ENCODE measurements around the gene ARHGEF18. TPM values are rescaled to one million over a fixed set of nuclear protein-coding genes. Genes with fewer than 3 reads are reported as not detected.

ARHGEF18 gene
- total RNA-seq, 1 experiment from 2014 or later: 34.9 TPM

DNA sequence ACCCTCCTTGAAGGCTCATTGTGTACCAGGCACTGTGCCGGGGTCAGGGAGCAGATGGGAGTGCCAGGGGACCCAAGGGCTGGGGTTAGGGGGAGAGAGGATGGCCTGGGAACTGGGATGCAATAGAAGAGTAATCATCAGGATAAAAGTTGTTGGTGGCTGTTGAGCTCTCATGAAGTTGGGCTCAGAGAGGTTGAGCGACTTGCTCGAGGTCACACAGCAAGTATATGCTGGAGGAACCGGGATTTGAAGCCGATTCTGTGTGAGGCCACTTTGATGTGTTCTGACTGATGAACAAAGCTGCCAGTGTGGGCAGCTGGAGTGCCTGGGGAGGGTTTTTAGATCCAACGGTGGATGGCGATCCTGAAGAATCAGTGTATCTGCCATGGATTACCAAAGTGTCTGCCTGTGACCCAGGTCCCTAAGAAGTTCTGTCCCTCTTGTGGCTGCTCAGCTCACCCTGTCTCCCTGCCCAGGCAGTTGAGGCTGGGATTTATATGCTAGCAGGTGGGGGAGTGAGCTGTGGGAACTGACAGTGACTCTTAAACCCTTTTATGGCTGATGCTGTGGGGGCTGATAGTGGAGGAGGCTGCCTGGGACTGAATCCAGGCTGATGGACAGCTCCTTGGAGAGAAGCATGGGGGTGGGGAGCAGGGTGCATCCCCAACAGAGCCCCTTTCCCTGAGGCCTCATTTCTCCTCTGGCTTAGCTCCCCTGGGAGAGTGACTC, 8.3 kb downstream of the ARHGEF18 start:
- intact Hi-C loops (cut with micrococcal nuclease; ENCODE audit: unreplicated experiment): no loop called here
- no peaks in the 10 kb centered on the region for H3K9me3 ChIP-seq (ENCODE audit: low read depth, low read length, poor library complexity, severe bottlenecking)
- ChIA-PET POLR2A (ENCODE audit: low non-redundant PET) (no interaction called here), CTCF (interaction anchor here (0.6 kb wide), 1 partner anchor 236 kb away, joined by 3 read pairs; no protein-coding TSS in a partner anchor)
- H3K27ac ChIP-seq (ENCODE audit: low read depth, low read length, poor library complexity, severe bottlenecking): no peak overlapping the region
- BruUV-seq (replicated peaks): no TSS peak
- no peaks in the 10 kb centered on the region for H3K36me3 ChIP-seq (ENCODE audit: insufficient read depth, low read length, poor library complexity, severe bottlenecking)
- TF ChIP-seq, protein P1, sequence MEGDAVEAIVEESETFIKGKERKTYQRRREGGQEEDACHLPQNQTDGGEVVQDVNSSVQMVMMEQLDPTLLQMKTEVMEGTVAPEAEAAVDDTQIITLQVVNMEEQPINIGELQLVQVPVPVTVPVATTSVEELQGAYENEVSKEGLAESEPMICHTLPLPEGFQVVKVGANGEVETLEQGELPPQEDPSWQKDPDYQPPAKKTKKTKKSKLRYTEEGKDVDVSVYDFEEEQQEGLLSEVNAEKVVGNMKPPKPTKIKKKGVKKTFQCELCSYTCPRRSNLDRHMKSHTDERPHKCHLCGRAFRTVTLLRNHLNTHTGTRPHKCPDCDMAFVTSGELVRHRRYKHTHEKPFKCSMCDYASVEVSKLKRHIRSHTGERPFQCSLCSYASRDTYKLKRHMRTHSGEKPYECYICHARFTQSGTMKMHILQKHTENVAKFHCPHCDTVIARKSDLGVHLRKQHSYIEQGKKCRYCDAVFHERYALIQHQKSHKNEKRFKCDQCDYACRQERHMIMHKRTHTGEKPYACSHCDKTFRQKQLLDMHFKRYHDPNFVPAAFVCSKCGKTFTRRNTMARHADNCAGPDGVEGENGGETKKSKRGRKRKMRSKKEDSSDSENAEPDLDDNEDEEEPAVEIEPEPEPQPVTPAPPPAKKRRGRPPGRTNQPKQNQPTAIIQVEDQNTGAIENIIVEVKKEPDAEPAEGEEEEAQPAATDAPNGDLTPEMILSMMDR (conservative IDR thresholded peaks at IDR 0.05; ENCODE audit: low read depth, low read length): no peak
- TF ChIP-seq EZH2 (IDR thresholded peaks at IDR 0.05; ENCODE audit: borderline replicate concordance, low read depth, low read length, poor library complexity, severe bottlenecking): no peak
- no peak overlapping the region for H3K4me3 ChIP-seq (ENCODE audit: low read depth, low read length, poor library complexity, severe bottlenecking)
- no peaks in the 10 kb centered on the region for H3K27me3 ChIP-seq (replicated peaks; ENCODE audit: insufficient read depth, low read depth, low read length, poor library complexity)
- H3K4me1 ChIP-seq (ENCODE audit: insufficient read depth, low read length, poor library complexity, severe bottlenecking): no peaks in the 10 kb centered on the region
- DNase-seq (ENCODE audit: low spot score): no peak

DNA sequence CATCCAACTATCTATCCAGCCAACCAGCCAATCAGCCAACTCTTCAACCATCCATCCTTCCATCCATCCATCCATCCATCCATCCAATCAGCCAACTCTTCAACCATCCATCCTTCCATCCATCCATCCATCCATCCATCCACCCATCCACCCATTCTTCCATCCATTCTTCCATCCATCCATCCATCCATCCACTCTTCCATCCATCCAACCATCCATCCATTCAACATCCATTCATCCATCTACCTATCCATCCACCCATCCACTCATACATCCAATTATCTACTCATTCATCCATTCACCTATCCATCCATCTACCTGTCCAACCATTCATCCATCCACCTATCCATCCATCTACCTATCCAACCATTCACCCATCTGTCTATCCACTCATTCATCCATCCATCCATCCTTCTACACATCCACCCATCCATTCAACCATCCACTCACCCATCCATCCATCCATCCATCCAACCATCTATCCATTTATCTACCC, 9.4 kb downstream of the ARHGEF18 start:
- no peak for TF ChIP-seq EZH2 (IDR thresholded peaks at IDR 0.05; ENCODE audit: borderline replicate concordance, low read depth, low read length, poor library complexity, severe bottlenecking)
- TF ChIP-seq, protein P1 (conservative IDR thresholded peaks at IDR 0.05; ENCODE audit: low read depth, low read length): no peak
- POLR2A ChIA-PET (ENCODE audit: low non-redundant PET): no interaction called here
- Histone ChIP-seq H3K4me1 (ENCODE audit: insufficient read depth, low read length, poor library complexity, severe bottlenecking) (no peaks in the 10 kb centered on the region), H3K4me3 (ENCODE audit: low read depth, low read length, poor library complexity, severe bottlenecking) (no peak overlapping the region), H3K9me3 (ENCODE audit: low read depth, low read length, poor library complexity, severe bottlenecking) (no peaks in the 10 kb centered on the region), H3K36me3 (ENCODE audit: insufficient read depth, low read length, poor library complexity, severe bottlenecking) (no peaks in the 10 kb centered on the region), H3K27ac (ENCODE audit: low read depth, low read length, poor library complexity, severe bottlenecking) (no peak overlapping the region), H3K27me3 (replicated peaks; ENCODE audit: insufficient read depth, low read depth, low read length, poor library complexity) (peaks cover 5% of the 10 kb centered on the region)
- intact Hi-C loops (cut with micrococcal nuclease; ENCODE audit: unreplicated experiment): no loop called here
- BruUV-seq (replicated peaks): no TSS peak
- CTCF ChIA-PET: no interaction called here
- no peak for DNase-seq (ENCODE audit: low spot score)

DNA sequence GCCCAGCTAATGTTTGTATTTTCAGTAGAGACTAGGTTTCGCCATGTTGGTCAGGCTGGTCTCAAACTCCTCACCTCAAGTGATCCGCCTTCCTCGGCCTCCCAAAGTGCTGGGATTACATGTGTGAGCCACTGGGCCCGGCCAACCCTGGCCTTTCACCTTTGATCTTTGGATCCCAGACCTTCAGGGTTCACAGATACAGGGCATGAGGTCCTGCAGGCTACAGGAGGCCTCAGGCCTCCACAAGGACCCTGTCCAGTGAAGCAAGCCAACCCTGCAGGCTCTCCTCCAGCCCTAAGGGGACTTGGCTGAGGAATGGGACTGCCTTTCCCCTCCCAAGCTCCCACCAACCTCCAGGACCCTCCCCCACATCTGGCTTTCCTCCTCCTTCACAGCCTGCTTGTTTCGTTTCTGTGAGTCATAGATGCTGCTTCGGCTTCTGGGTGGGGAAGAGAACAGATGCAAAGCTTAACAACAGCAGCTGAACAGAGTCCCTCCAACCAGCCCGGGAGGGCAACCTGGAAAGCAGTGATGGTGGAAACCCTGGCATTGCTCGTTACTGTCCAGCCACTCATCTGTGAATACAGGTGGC, 11.8 kb downstream of the ARHGEF18 start:
- Histone ChIP-seq H3K4me3 (ENCODE audit: low read depth, low read length, poor library complexity, severe bottlenecking) (no peak overlapping the region), H3K4me1 (ENCODE audit: insufficient read depth, low read length, poor library complexity, severe bottlenecking) (no peaks in the 10 kb centered on the region), H3K27me3 (replicated peaks; ENCODE audit: insufficient read depth, low read depth, low read length, poor library complexity) (peaks cover 11% of the 10 kb centered on the region), H3K27ac (ENCODE audit: low read depth, low read length, poor library complexity, severe bottlenecking) (no peak overlapping the region), H3K36me3 (ENCODE audit: insufficient read depth, low read length, poor library complexity, severe bottlenecking) (no peaks in the 10 kb centered on the region), H3K9me3 (ENCODE audit: low read depth, low read length, poor library complexity, severe bottlenecking) (no peaks in the 10 kb centered on the region)
- ChIA-PET CTCF (no interaction called here), POLR2A (ENCODE audit: low non-redundant PET) (no interaction called here)
- no TSS peak for BruUV-seq (replicated peaks)
- intact Hi-C loops (cut with micrococcal nuclease; ENCODE audit: unreplicated experiment): no loop called here
- TF ChIP-seq, protein P1 (conservative IDR thresholded peaks at IDR 0.05; ENCODE audit: low read depth, low read length): no peak
- no peak for TF ChIP-seq EZH2 (IDR thresholded peaks at IDR 0.05; ENCODE audit: borderline replicate concordance, low read depth, low read length, poor library complexity, severe bottlenecking)
- DNase-seq (ENCODE audit: low spot score): no peak

Data from A673 (cell line).